Transverse colon (tissue), 4 donors: Measurements from ENCODE around the gene FREM2. TPM values are rescaled to one million over a fixed set of nuclear protein-coding genes. Genes with fewer than 3 reads are reported as not detected.

Source experiments
- DNase-seq: peaks from one replicate; pipeline ENCODE4 v3.0.0-alpha.2; 2019
- H3K27ac ChIP-seq, 4 donors: fragments of 200-600 bp; sonication (generic); 2 replicates each; pipeline ENCODE4 v1.5.1; 2016 to 2018; ENCODE audit warnings: inconsistent platforms in 4 of 4
- H3K27me3 ChIP-seq: fragments of 200-600 bp; sonication (generic); 2 replicates; pipeline ENCODE4 v1.5.1; 2017; ENCODE audit warnings: inconsistent platforms
- H3K36me3 ChIP-seq, 4 donors: fragments of 200-600 bp; sonication (generic); 2 replicates each; pipeline ENCODE4 v1.5.1; 2017 to 2019; ENCODE audit warnings: inconsistent platforms in 4 of 4
- H3K4me1 ChIP-seq, 4 donors: fragments of 200-600 bp; sonication (generic); 2 replicates each; pipeline ENCODE4 v1.5.1; 2017 to 2020; ENCODE audit warnings: inconsistent platforms in 4 of 4
- H3K4me3 ChIP-seq, 4 donors: fragments of 200-600 bp; sonication (generic); 1 replicate in 1 of 4; 2 replicates in 3 of 4; pipeline versions ENCODE4 v1.5.1 to v1.6.1; 2017 to 2019; ENCODE audit warnings: inconsistent platforms in 4 of 4
- H3K9me3 ChIP-seq, 2 donors: fragments of 200-600 bp; sonication (generic); 2 replicates each; pipeline ENCODE4 v1.5.1; 2017 to 2019; ENCODE audit warnings: inconsistent platforms in 2 of 2
- CTCF ChIP-seq, 5 experiments: fragments of 200-600 bp in 3 of 5; fragments of 450-650 bp in 2 of 5; sonication (generic) in 3 of 5; IDR thresholded peaks; 1 replicate in 2 of 5; 2 replicates in 3 of 5; pipeline ENCODE4 v1.5.1; 2016 to 2017; ENCODE audit warnings: antibody characterized with exemption in 5 of 5, inconsistent platforms in 3 of 5, mild to moderate bottlenecking in 2 of 5, moderate library complexity in 1 of 5
- EP300 ChIP-seq: sonication (generic); formaldehyde crosslinking; IDR thresholded peaks from one replicate; pipeline ENCODE4 v1.6.1; 2017; ENCODE audit warnings: antibody characterized with exemption, low read depth
- POLR2A ChIP-seq: fragments of 450-650 bp; IDR thresholded peaks from one replicate; pipeline ENCODE4 v1.6.1; 2016; ENCODE audit warnings: antibody characterized with exemption, mild to moderate bottlenecking, moderate library complexity
- POLR2AphosphoS5 ChIP-seq, 3 donors: sonication (generic); formaldehyde crosslinking; IDR thresholded peaks; one replicate each; pipeline ENCODE4 v1.6.1; 2016; ENCODE audit warnings: antibody characterized with exemption in 3 of 3
- whole genome bisulfite sequencing, 2 donors: methylation state at CpG; one replicate each; pipeline ENCODE4 v1.1.5; 2018; ENCODE audit warnings: low coverage in 1 of 2; 5-methylcytosine and 5-hydroxymethylcytosine counted together
- in situ Hi-C, 4 donors: fragments of 200-750 bp; cut with MboI; loops; one replicate each; pipeline versions ENCODE4 v1.15.0 to v1.15.1; 2017; ENCODE audit warnings: low sequenced_read_pairs in 3 of 4, low pct_ligation_motif_present in 1 of 4, low pct_unique_long_range_greater_than_20kb in 1 of 4
- intact Hi-C: fragments of 100-400 bp; cut with DNase I; formaldehyde crosslinking; loops from one replicate; pipeline ENCODE4 v1.15.1; 2023; ENCODE audit warnings: low total_unique reads
- total RNA-seq, 4 donors: library from RNA; depleted of rRNA; stranded (reverse); fragments of >200 nt; gene quantifications; one replicate each; pipeline ENCODE4 v1.1.0, GENCODE V29; 2016

Gene FREM2
- total RNA-seq, 4 donors from 2014 or later = 0.40 to 2.2 (median 1.2) TPM

GRCh38 chr13:38781539-38781938 is 94.7 kb downstream of the FREM2 start:
- Histone ChIP-seq H3K27ac (no peak overlapping the region), H3K36me3 (no peaks in the 10 kb centered on the region), H3K27me3 (no peaks in the 10 kb centered on the region), H3K4me3 (no peak overlapping the region), H3K4me1 (peaks cover 0 to 8% (median 0%) of the 10 kb centered on the region in 4 donors), H3K9me3 (no peaks in the 10 kb centered on the region)
- in situ Hi-C loops = no loop called here
- 89% methylated on average over 2 to 3 of the region's 3 CpGs for WGBS, 2 donors
- TF ChIP-seq EP300 (no peak), CTCF (IDR thresholded peaks at IDR 0.05) (no peak), POLR2A (no peak), POLR2AphosphoS5 (IDR thresholded peaks at IDR 0.05) (no peak)
- intact Hi-C loops = no loop called here
- DNase-seq = no peak

DNA sequence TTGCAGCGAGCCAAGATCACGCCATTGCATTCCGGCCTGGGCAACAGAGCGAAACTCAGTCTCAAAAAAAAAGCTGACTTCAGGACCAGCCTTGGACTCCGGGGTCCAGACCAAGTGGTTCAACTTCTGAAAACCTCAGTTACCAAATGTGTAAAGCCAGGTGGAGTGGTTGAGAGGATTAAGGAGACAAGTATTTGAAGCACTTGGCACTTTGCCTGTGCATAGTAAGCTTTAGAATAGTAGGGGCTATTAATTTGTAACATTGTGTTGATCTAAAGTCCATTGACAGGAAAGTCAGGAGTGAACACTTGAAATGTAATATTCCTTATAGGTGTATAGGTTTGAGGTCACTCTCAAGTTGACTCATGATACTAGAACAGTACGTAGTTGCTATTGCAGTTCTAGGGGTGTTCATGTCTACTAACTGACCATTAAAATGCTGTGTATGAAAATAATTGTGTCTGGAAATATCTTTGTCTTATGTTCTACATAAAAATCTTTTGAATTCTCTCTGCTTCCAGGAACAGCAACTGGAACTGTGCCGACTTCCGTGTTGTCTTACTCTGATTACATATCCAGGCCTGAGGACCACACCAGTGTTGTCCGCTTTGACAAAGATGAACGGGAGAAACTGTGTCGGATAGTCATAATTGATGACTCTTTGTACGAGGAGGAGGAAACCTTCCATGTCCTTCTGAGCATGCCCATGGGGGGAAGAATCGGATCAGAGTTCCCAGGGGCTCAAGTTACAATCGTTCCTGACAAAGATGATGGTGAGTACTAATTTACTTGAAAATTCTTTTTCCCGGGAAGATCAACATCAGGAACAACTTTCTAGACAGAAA is 97.4 kb downstream of the FREM2 start:
- in situ Hi-C loops (no loop called here), intact Hi-C loops (no loop called here)
- H3K36me3 ChIP-seq = no peaks in the 10 kb centered on the region
- peak; percentile 31 for DNase-seq
- no peaks in the 10 kb centered on the region for H3K27me3 ChIP-seq
- H3K27ac ChIP-seq = no peak overlapping the region
- no peak for TF ChIP-seq EP300
- TF ChIP-seq POLR2AphosphoS5 (IDR thresholded peaks at IDR 0.05) = no peak
- TF ChIP-seq POLR2A = no peak
- no peak for TF ChIP-seq CTCF (IDR thresholded peaks at IDR 0.05)
- no peak overlapping the region for H3K4me3 ChIP-seq
- H3K9me3 ChIP-seq = no peaks in the 10 kb centered on the region
- H3K4me1 ChIP-seq = peaks cover 0 to 8% (median 0%) of the 10 kb centered on the region in 4 donors
- WGBS, 2 donors = 51 to 63% methylated on average over 5 to 15 of the region's 15 CpGs

DNA sequence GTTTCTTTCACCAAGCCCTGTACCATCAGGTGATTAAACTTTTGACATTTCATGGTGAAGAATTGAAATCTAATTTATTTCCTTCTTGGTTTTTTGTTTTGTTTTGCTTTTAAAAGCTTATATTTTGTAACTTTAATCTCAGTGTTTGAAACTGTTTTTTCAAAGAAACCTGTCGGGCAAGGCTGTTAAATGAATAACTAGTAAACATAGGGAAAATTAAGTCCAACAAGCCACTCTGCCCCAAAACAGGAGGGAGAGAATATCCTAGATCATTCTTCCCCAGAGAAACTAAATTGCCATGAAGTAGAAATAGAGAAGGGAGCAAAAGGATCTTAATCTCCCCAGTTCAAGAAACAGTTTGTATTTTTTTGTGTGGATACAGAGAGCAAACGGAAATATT is 98.2 kb downstream of the FREM2 start:
- H3K27ac ChIP-seq = no peak overlapping the region
- intact Hi-C loops = no loop called here
- no peak for DNase-seq

GRCh38 chr13:38785490-38785889 is 98.6 kb downstream of the FREM2 start:
- in situ Hi-C loops (no loop called here), intact Hi-C loops (no loop called here)
- Histone ChIP-seq H3K9me3 (no peaks in the 10 kb centered on the region), H3K4me3 (no peak overlapping the region), H3K27me3 (no peaks in the 10 kb centered on the region), H3K27ac (no peak overlapping the region), H3K4me1 (peaks cover 0 to 8% (median 0%) of the 10 kb centered on the region in 4 donors), H3K36me3 (no peaks in the 10 kb centered on the region)
- WGBS, 2 donors = 33 to 34% methylated on average over 1 of the region's 1 CpG
- no peak for DNase-seq
- TF ChIP-seq POLR2A (no peak), POLR2AphosphoS5 (IDR thresholded peaks at IDR 0.05) (no peak), EP300 (no peak), CTCF (IDR thresholded peaks at IDR 0.05) (no peak)

More for the DNA sequence above, 98.2 kb downstream of the FREM2 start:
- Histone ChIP-seq H3K36me3 (no peaks in the 10 kb centered on the region), H3K4me3 (peak overlapping the region in 1 of 4 donors; percentile 11), H3K4me1 (peaks cover 0 to 8% (median 0%) of the 10 kb centered on the region in 4 donors), H3K27me3 (no peaks in the 10 kb centered on the region), H3K9me3 (no peaks in the 10 kb centered on the region)
- no peak for TF ChIP-seq EP300
- no peak for TF ChIP-seq CTCF (IDR thresholded peaks at IDR 0.05)
- 36 to 49% methylated on average over 2 of the region's 2 CpGs for WGBS, 2 donors
- in situ Hi-C loops = no loop called here
